ENCODE data around the gene NOG.
A peak's percentile ranks its signal among the peaks of the same experiment; 100 is the strongest.

The NOG gene

GRCh38 chr17:56593646-56594319 lies at the start of gene NOG:
NOG (plus strand) TSS chr17:56593699; CDS start chr17:56594224, 525 bp downstream.
- no peaks in the 10 kb centered on the region for H3K9me3 Mint-ChIP-seq
- H3K4me3 Mint-ChIP-seq, result peak within 1 kb of the TSS; percentile 87
- peaks cover 43% of the 10 kb centered on the region for H3K4me1 Mint-ChIP-seq
- no peak within 1 kb of the TSS for H3K27ac Mint-ChIP-seq
- H3K27me3 Mint-ChIP-seq (ENCODE audit: low read depth, poor library complexity), result peaks cover 66% of the 10 kb centered on the region
- no peaks in the 10 kb centered on the region for H3K36me3 Mint-ChIP-seq (ENCODE audit: low read depth)
- no peak for TF ChIP-seq CTCF (IDR thresholded peaks at IDR 0.05)
- peak; percentile 75 for DNase-seq

- peaks cover 27% of the 10 kb centered on the region for H3K27me3 Mint-ChIP-seq (ENCODE audit: low read depth, poor library complexity)
- peaks cover 10% of the 10 kb centered on the region for H3K4me1 Mint-ChIP-seq
- H3K4me3 Mint-ChIP-seq, result no peak overlapping the region
- peaks cover 29% of the 10 kb centered on the region for H3K9me3 Mint-ChIP-seq
- TF ChIP-seq CTCF (IDR thresholded peaks at IDR 0.05), result no peak
- DNase-seq, result no peak
- no peak overlapping the region for H3K27ac Mint-ChIP-seq
- no peaks in the 10 kb centered on the region for H3K36me3 Mint-ChIP-seq (ENCODE audit: low read depth)
Measured at GRCh38 chr17:56545106-56545505, 48.4 kb upstream of the NOG start.

- Mint-ChIP-seq H3K36me3 (ENCODE audit: low read depth) (no peaks in the 10 kb centered on the region), H3K27ac (no peak overlapping the region), H3K4me1 (peaks cover 10% of the 10 kb centered on the region), H3K4me3 (no peak overlapping the region), H3K9me3 (peaks cover 31% of the 10 kb centered on the region), H3K27me3 (ENCODE audit: low read depth, poor library complexity) (peaks cover 29% of the 10 kb centered on the region)
- no peak for DNase-seq
- TF ChIP-seq CTCF (IDR thresholded peaks at IDR 0.05), result no peak
Measured at GRCh38 chr17:56545930-56546329, 47.6 kb upstream of the NOG start.

DNA sequence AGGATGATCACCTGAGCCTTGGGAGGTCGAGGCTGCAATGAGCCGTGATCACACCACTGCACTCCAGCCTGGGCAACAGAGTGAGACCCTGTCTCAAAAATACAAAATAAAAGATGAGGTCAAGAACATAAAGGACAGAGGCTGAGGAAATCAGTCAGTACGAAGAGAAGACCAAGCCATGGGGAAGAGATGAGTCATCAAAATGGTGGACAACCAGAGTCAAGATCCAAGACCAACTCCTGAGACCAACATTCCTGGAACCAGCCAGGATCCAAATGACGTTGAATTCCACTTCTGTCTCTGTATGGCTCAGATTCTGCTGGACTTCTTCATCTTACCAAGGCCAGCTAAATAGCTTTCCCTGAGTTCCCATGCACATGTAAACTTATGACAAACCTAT lies 44.8 kb upstream of the NOG start:
- H3K9me3 Mint-ChIP-seq, result peaks cover 42% of the 10 kb centered on the region
- no peaks in the 10 kb centered on the region for H3K36me3 Mint-ChIP-seq (ENCODE audit: low read depth)
- H3K27me3 Mint-ChIP-seq (ENCODE audit: low read depth, poor library complexity), result peaks cover 25% of the 10 kb centered on the region
- no peak for TF ChIP-seq CTCF (IDR thresholded peaks at IDR 0.05)
- H3K4me1 Mint-ChIP-seq, result peaks cover 5% of the 10 kb centered on the region
- H3K4me3 Mint-ChIP-seq, result no peak overlapping the region
- no peak for DNase-seq
- H3K27ac Mint-ChIP-seq, result no peak overlapping the region

DNA sequence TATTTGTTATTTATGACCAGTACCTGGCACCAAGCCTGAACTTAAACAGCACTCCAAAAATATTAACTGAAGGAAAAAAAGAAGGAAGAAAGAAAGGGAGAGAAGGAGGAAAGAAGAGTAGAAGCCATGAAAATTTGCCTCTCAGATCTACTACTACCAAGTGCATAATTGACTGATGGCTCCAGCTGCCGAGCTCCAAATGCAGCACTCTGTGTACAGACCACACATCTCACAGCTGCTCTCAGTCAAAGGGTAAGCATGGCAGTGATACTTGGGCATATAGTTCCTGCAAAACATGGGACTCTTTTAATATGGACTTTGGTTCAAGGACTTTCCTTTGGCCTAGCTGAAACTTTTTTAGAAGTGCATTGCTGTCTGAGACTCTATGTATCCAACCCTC lies 44.0 kb upstream of the NOG start:
- TF ChIP-seq CTCF (IDR thresholded peaks at IDR 0.05), result no peak
- DNase-seq, result no peak
- Mint-ChIP-seq H3K27ac (no peak overlapping the region), H3K4me3 (no peak overlapping the region), H3K36me3 (ENCODE audit: low read depth) (no peaks in the 10 kb centered on the region), H3K4me1 (peaks cover 5% of the 10 kb centered on the region), H3K9me3 (peaks cover 42% of the 10 kb centered on the region), H3K27me3 (ENCODE audit: low read depth, poor library complexity) (peaks cover 25% of the 10 kb centered on the region)

DNA sequence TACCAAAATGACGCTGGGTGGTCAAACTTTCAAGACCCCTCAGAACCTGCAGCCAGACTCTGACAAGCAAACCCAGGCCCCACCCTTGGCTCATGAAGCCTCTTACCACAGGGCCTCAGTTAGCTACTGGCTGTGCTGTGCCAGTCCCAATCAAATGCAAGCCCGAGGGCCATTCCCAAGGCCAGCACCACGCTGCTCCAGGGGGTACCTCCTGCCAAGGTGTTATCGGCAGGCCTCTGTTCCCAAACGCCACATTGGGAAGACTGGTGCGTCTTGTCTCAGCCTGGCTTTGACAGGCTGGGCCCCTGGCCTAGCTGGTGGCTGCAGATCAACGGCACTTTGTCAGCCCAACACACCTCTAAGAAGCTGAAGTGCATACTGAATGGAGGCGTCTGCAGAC lies 35.8 kb upstream of the NOG start:
- Mint-ChIP-seq H3K9me3 (peaks cover 10% of the 10 kb centered on the region), H3K36me3 (ENCODE audit: low read depth) (no peaks in the 10 kb centered on the region), H3K27me3 (ENCODE audit: low read depth, poor library complexity) (peaks cover 10% of the 10 kb centered on the region), H3K4me3 (no peak overlapping the region), H3K27ac (no peak overlapping the region), H3K4me1 (no peaks in the 10 kb centered on the region)
- no peak for DNase-seq
- TF ChIP-seq CTCF (IDR thresholded peaks at IDR 0.05), result no peak
